Islet of Langerhans (tissue), 1 donor: ENCODE results near the gene NEIL3.

Source experiments
- FAIRE-seq: peaks from one replicate; lab custom pipeline; 2011; peaks lifted over from hg19 to GRCh38; lab: Jason Lieb, UNC

Gene NEIL3

DNA sequence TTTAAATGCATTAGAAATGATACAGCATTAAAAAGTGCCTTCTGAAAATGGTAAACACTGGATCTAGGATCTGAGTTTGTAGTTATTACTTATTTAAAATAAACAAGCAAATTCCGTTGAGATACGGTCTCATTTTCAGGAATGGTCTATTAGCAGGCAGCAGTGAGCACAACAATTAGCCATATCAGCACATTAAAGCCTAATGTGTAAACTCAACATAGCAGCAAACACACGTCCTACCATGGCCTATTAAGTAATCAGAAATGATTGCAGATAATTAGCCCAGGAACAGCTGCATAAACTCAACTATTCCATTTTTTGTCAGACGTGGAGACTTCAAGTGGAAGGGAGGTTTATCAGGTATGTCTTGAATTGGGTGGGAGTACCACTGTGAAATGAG lies 61.8 kb downstream of the NEIL3 start:
- peak; percentile 56 for FAIRE-seq

DNA sequence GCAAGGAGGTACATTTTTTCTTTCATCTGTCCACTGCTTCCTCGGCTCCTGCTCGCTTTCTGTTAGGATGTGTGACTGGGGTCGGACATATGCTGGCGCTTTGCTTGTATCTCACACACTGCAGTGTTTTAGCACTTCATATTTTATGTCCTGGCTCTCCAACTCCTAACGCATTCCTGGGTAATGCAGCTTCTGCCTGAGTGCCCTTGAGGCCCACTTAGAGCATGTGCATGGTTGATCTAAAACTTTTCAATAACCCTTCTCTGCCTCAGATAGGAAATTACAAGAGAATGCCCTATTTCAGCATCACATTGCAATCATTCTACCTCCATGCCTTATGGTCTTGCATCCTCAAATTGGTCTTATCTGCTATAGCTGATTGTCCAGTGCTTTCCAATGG lies 65.3 kb downstream of the NEIL3 start:
- no peak for FAIRE-seq

DNA sequence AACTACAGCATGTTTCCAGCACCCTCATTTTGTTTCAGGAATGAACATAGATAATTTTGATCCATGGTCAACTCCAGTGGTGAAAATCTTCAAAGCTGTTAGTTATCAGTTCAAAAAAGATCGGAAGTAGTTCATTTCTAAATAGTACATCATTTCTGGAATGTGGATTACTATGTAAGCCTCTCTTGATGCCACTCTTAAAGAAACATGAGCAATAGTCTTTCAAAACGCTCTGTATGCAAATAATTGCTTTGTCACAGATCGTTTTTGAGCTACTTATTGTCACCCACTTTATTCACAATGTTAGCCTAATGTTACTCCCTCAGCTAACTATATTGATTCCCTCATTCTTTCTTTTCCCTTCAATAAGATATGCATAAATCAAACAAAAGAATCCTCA lies 65.7 kb downstream of the NEIL3 start:
- FAIRE-seq, result no peak

DNA sequence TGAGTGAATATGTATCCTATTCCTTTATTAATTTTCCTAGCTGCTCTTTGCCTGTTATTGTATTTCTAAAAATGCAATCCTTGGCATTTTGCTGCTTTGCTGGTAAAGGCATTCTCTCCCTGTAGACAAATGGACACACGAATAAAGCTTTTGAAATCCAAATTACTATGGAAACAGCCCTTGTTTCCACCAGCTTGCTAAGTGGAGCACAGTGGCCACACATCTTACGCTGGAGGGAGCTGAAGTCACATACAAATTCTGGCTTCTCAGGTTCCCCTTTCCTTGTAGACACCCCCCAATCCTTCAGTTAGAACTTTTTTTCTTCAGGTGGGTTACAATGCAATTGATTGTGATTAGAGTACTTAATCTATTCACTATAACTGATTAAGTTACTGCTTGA lies 66.3 kb downstream of the NEIL3 start:
- FAIRE-seq, result no peak

DNA sequence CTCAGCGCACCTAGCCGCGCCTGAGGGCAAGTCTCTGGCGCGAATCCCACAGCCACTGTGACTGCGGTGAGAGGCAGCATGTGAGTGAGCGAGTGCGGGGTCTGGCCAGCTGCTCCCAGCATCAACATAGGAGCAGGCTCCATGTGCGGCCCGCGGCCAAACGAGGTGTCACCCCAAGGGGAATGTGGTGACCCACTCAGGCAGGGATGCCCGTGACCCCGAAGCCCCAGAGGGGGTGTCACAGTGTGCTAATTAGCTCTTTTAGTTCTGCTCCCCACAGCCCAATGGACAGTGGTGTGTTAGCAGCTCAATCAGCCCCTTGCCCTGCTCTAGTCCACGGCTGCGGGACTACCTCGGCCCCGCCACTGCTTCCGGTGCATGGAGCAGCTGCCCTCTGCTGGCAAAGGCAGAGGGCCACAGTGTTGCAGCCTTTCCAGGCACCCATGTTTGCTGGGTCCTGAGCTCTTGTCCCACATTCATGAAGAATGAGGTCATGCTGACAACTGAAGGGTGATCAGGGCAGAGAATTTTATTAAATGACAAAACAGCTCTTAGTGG lies 71.1 kb downstream of the NEIL3 start:
- no peak for FAIRE-seq

DNA sequence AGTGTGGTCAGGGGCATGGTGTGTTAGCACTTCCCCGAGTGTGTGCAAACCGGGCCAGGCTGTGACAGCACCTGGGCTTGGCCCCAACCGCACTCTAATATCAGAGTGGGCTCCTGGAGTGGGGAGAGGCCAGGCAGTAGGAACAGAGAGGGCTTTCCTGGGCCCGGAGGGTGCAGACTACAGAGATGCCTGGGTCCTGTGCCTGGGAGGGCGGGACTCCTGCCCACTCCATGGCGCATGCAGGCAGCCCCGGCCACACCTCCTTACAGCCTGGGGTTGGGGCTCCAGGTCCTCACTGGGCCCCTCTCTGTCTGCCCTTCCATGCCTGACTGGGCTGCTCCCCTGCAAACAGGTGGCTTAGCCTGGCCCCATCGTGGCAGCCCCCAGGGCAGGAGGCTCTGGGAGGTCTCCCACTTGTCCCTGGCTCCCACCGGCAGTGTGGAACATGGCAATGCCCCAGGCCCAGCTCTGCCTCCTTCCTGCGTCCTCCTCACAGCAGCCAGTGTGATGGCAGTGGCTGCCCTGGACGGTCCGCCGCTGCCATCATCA lies 72.2 kb downstream of the NEIL3 start:
- no peak for FAIRE-seq

DNA sequence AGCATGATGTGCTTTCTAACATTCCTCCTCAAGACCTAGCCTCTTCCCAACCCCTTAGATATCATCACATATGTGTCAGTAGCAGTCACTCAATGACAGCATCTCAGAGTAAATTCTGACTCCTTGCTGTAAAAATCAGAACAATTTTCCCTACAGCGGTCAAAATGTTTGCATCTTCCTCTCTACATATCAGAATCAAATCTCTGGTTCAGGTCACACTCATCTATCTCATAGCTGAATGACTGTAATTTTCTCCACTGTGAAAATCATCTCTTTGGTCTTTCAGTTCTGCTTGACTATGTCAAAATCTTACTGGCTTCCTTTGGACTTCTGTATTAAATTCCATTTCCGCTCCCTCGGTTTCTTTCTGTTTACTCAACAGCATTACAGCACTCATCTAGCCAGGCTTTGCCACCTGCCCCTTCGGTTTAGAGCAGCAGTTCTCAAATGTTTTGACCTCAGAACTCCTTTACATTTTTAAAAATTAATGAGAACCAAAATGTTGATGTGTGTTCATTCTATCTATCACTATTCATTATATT lies 75.3 kb downstream of the NEIL3 start:
- no peak for FAIRE-seq

DNA sequence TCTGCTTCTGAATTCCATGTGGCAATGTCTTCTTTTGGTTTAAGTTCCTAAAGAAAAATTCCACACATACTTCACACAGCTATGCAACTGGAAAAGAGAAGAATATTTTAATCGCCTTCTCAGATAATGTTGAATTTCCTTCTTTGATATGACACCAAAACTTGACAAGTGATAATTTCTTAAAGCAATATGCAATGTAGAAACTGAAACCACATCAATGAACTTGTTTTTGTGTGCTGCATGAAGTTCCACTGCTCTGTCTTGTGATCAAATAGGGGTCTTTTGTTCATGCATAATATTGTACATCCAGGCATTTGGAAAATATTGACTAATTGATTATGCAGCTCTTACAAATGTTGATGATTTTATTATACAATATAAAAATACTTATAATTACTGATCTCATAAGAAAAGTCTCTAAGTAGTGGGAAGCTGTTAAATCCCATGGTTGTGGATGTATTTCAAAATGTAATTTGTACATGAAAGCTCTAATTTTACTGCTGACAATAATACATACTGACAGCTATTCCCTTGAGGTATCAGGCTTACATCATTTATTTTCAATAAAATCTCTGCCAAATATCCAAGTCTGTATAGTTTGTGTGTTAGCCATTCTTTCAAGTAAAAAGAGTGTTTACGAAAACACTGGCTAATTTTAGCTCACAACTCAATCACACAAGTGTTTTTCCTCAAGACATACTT lies 76.1 kb downstream of the NEIL3 start:
- no peak for FAIRE-seq

DNA sequence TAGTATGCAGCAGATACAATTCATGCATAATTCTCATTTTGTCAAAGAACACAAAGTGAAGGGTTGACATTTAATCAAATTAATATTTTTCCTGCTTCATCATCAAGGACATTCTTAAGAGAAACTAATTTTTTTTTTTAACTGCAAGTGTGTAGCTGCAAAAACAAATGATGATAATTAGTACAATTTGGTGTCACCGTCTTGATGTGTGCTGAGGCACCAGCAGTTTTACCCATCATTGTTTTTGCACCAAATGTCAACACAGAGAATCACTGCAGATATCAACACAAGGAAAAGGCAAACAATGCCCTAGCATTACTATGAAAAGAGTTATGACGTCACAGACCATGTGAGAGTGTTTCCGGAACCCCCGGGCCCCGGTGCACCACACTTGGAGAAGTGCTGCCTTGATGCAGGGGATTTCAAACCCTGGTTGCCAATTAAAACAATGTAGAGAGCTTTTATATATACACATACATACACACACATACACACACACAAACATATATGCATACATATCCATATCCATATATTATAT lies 76.7 kb downstream of the NEIL3 start:
- no peak for FAIRE-seq

DNA sequence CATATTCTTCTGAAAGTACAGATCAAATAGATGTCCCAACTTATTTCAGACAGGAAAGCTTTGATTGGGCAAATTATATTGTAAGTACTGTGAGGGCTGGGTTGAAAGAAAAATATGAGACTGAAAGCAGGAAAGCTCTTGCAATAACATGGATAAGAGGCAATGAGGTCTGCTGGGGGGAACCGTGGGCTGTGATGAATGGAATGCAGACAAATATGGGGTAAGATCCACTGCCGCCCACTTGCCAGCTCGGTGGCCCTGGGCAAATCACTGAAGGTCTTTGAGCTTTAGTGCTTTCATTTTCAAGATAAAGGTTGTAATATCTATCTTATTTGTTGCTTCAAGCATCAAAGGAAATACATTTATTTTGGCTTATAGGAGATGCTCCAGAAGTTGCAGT lies 81.6 kb downstream of the NEIL3 start:
- FAIRE-seq, result no peak

DNA sequence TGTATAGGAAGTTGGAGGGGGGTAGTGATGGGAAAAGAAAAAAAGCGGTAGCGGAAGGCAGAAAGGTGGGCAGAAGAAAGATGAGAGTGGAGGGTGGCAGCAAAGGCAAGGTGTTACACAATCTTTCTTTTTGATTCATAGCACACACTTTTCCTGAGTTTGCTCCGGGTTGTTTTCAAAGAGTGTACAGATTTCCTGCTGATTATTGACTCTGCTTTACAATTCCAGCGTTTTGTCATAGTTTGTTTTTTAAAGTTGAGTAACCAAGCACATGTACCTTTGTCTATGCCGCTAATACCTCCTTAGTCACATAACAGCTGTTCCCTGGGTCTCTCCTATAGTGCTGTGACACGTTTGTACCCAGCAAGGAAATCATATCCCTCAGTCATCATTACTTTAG lies 82.3 kb downstream of the NEIL3 start:
- no peak for FAIRE-seq

DNA sequence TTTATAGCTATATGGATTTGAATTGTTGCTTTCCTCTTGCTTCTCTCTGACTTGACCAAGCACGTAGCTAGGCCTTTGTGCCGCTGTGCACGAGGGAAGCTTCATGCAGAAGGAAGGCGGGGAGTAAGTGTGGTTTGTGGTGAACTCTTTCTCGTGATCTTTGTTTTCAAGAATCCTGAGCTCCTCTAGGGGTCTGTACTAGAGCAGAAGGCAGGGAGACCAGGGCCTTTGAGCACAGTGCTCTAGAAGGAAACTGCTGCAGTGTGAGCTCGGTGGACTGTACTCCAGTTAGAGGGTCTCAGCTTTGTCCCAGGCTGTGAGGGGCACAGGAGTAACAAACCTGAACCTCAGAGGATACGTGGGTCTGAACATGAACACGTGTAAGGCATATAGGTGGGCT lies 83.6 kb downstream of the NEIL3 start:
- FAIRE-seq, result no peak

DNA sequence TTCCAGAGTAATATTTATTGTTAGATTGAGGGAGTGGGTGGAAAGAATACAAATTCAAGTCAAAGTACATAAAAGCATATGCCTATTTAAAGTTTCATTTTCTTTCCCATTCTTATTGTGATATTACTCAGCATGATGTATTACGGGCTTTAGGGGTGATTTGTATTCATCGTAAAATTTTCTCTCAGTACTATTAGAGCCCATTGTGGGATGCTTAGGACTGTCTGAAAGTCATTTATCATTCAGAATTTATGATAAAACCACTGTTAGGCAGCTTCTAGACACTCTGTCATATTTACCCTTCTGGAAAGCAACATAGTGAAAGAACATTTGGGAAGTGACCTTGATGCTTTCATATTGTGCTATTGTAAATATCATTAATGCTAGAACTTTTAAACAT lies 86.7 kb downstream of the NEIL3 start:
- no peak for FAIRE-seq

DNA sequence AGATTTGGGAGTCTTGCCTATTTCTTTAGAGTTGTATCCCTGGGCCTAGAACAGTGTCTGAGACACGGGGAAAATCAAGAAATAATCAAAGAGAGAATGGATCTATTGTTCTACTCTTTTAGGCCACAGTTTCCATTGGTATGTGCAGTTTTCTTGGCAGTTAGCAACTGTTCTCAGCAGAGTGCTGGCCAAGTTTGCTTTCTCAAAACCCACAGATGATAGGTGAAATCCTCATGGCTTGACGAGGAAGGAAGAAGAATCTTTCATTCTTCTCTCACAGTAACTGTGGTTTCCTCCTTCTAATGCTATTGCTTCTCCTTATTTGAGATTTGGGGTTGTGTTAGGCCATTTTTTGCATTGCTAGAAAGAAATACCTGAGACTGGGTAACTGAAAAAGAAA lies 90.4 kb downstream of the NEIL3 start:
- no peak for FAIRE-seq

DNA sequence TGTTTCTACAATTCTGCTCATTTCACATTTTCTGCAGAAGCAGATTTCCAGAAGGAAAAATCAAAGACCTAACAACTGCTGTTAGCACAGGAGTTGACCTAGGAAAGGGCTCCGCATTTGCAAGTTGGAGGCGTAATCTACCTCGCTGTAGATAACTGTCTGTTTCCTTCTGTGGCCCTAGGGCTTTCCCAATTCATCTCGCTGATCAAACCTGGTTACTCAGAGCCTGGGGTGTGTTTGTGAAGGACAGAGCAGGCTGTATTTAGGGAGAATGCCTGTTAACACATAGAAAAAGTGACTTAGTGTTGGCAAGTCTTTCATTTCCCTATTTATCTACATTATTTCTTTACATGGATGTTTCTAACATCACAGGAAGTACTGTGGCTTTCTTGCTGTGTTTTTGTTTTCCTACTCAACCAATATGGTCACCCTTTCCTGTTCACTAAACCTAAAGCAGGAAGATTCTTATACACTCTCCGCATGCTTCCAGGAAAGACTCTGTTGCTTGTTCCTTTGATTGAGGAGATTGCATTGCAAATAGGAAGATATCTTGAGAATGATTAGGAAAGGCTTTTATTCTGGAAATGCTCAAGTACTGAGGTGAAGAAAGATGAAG lies 92.1 kb downstream of the NEIL3 start:
- no peak for FAIRE-seq

DNA sequence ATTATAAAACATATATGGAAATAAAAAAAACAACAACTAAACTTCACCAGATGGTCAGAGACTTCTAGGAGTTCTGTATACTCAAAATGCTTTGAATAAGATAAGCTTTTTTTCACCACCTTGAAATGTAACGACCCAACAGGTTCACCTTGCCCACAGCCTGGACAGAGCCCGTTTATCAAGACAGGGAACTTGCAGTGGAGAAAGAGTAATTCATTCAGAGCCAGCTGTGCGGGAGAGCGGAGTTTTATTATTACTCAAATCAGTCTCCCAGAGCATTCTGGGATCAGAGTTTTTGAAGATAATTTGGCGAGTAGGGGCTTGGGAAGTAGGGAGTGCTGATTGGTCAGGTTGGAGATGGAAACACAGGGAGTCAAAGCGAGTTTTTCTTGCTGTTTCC lies 94.1 kb downstream of the NEIL3 start:
- no peak for FAIRE-seq

DNA sequence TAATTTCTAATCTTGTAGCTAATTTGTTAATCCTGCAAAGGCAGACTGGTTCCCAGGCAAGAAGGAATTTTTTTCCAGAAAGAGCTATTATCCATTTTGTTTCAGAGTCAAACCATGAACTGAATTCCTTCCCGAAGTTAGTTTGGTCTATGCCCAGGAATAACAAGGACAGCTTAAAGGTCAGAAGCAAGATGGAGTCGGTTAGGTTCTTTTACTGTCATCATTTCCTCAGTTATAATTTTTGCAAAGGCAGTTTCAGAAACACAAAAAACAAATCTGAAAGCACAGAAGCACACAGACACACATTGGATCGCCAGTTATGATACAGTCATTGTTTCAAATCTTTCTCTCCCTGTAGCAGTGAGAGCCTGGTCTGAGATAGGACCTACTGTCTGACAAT lies 94.7 kb downstream of the NEIL3 start:
- no peak for FAIRE-seq

DNA sequence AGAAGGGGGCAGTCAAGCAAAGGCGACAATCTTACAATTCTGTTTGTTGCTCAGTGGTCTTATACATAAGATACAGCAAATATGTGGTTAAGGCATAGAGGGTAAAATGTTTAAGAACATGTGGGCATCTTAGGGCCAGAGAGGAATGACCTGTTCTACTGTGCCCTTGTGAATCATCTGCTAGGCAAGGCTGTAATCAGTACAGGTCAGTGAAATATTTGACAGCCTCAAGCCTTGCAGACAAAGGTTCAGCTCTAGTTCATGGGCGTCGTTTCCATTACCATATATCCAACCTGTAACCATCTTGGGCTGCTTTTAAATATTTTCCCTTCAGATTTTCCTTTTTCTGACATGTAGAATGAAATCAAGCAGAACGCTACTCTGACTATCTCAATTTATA lies 95.3 kb downstream of the NEIL3 start:
- no peak for FAIRE-seq

DNA sequence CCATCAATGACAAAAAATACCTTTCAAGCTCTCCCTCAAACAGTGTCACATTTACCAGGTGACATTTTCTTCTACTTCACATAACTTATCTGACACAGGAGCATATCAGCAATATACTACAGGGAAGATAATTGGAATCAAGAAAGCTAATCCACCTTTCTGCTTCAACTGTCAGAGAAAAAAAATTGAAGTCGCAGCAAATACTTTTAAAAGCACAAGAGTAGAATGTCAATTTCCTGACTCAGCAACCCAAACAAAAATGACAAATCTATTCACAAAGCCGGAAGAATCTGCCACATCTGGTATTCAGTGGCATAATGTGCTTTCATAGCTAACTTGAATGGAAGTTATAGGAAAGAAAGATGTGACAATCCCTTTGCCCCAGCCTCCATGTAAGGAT lies 95.8 kb downstream of the NEIL3 start:
- FAIRE-seq, result peak; percentile 65

DNA sequence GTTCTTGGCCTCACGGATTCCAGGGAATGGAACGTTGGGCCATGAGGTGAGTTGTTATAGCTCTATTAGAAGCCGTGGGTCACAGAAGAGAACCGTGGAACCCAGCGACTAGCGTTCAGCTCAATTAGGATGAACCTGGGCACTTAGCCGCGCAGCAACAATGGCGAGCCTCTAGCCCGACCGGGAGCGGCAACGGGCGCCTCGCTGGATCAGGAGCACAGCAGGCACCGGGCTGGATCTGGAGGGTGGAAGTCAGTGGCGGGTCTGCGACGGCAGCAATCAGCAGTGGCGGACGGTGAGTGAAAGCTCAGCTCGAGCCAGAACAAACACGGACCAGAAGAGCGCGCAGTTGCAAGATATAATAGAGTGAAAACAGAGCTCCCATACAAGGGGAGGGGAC lies 98.3 kb downstream of the NEIL3 start:
- FAIRE-seq, result no peak

DNA sequence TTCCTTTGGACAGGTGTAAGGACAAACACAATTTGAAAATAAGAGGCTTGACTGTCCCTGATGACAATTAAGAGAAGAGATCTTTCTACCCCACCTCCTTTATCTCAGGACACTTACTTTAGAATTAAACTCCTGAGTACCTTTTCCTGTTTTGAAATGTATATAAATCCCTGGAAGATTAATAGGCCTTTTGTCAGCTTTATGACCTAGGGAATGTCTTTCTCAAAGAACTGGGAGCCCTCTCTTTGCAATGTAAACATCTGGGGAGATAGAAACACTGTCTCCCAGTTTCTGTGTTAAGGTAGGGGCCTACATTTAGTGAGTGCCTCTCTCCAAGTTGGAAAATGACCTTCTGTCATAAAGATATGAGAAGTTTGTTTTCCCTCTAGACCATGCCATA lies 100.9 kb downstream of the NEIL3 start:
- no peak for FAIRE-seq

DNA sequence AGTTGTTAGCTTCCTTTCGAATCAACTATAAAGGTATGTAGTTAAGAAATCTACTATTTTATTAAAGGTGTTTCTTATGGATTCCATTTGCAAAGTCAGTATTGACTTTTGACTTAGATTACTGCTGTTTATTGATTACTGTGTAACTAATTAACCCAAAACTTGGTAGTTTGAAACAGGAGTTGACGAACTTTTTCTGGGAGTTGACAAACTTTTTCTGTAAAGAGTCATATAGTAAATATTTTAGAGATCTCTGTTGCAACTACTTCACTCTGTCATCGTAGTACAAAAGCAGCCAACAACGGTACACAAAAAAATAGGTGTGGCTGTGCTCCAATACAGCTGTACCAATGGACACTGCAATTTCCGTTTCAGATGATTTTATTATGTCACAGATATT lies 102.3 kb downstream of the NEIL3 start:
- no peak for FAIRE-seq
